AG04450 (cell line): ENCODE data around the gene SHANK1. TPM values are rescaled to one million over a fixed set of nuclear protein-coding genes. Genes with fewer than 3 reads are reported as not detected.

Experiments
- CTCF ChIA-PET: fragments of 300-600, 350-600 bp; formaldehyde crosslinking; extraction: SDS; loops from one replicate; lab custom pipeline; 2022; ENCODE audit warnings: antibody characterized with exemption, inconsistent platforms; lab: Charles Lee
- POLR2A ChIA-PET: fragments of 350-600 bp; formaldehyde crosslinking; extraction: SDS; loops from one replicate; lab custom pipeline; 2021; ENCODE audit warnings: antibody characterized with exemption, inconsistent platforms; lab: Yijun Ruan, JAX
- DNase-seq: peaks from one replicate; pipeline ENCODE4 v3.0.0-alpha.2; 2011; ENCODE audit warnings: low read depth, low spot score
- H3K27ac ChIP-seq: one replicate; pipeline ENCODE4 v1.5.1; 2012; ENCODE audit warnings: low read depth, low read length, control low read depth
- H3K27me3 ChIP-seq: one replicate; pipeline ENCODE4 v1.6.0; 2012; ENCODE audit warnings: low read length; ENCODE audit not compliant: control insufficient read depth, insufficient read depth
- H3K4me3 ChIP-seq: 2 replicates; pipeline ENCODE4 v1.5.1; 2011; ENCODE audit warnings: mild to moderate bottlenecking, low read depth, low read length, control low read depth
- H3K9me3 ChIP-seq: 2 replicates; pipeline ENCODE4 v1.5.1; 2012; ENCODE audit warnings: low read length; ENCODE audit not compliant: control insufficient read depth, insufficient read depth
- CTCF ChIP-seq: IDR thresholded peaks from 2 replicates; pipeline ENCODE4 v1.5.1; 2011; ENCODE audit warnings: low read depth, low read length, control low read depth, inconsistent platforms
- polyA plus RNA-seq: library from polyadenylated mRNA; depleted of rRNA; stranded (reverse); fragments of >200 nt; gene quantifications from 2 replicates; pipeline ENCODE4 v1.2.3, GENCODE V29; 2011

Gene SHANK1
- polyA plus RNA-seq, 1 experiment: 2.4 TPM

GRCh38 chr19:50739914-50740426 lies 20.4 kb upstream of the SHANK1 start:
- no peaks in the 10 kb centered on the region for H3K9me3 ChIP-seq
- H3K4me3 ChIP-seq: no peak overlapping the region
- CTCF ChIA-PET: no interaction called here
- no peak for TF ChIP-seq CTCF
- DNase-seq: no peak
- POLR2A ChIA-PET: no interaction called here
- H3K27ac ChIP-seq: no peak overlapping the region
- H3K27me3 ChIP-seq: peaks cover 22% of the 10 kb centered on the region

GRCh38 chr19:50739132-50739913 lies 19.7 kb upstream of the SHANK1 start:
- TF ChIP-seq CTCF: no peak
- Histone ChIP-seq H3K27ac (no peak overlapping the region), H3K27me3 (peaks cover 26% of the 10 kb centered on the region), H3K4me3 (no peak overlapping the region), H3K9me3 (no peaks in the 10 kb centered on the region)
- POLR2A ChIA-PET: no interaction called here
- CTCF ChIA-PET: no interaction called here
- DNase-seq: no peak

GRCh38 chr19:50736338-50736737 lies 16.7 kb upstream of the SHANK1 start:
- ChIA-PET CTCF (interaction anchor here (0.9 to 2.8 kb wide), 2 partner anchors 12 to 185 kb away, joined by 3 to 11 read pairs; no protein-coding TSS in a partner anchor), POLR2A (no interaction called here)
- no peak overlapping the region for H3K4me3 ChIP-seq
- no peak overlapping the region for H3K27ac ChIP-seq
- H3K9me3 ChIP-seq: no peaks in the 10 kb centered on the region
- TF ChIP-seq CTCF: no peak
- H3K27me3 ChIP-seq: peaks cover 26% of the 10 kb centered on the region
- no peak for DNase-seq

- Histone ChIP-seq H3K27me3 (peaks cover 22% of the 10 kb centered on the region), H3K4me3 (no peak overlapping the region), H3K27ac (no peak overlapping the region), H3K9me3 (no peaks in the 10 kb centered on the region)
- no peak for DNase-seq
- ChIA-PET POLR2A (no interaction called here), CTCF (interaction anchor here (0.9 to 2.8 kb wide), 2 partner anchors 11 to 186 kb away, joined by 3 to 11 read pairs; no protein-coding TSS in a partner anchor)
- TF ChIP-seq CTCF: no peak
Measured at GRCh38 chr19:50735869-50736268, 16.3 kb upstream of the SHANK1 start.

GRCh38 chr19:50729894-50730293 lies 10.3 kb upstream of the SHANK1 start:
- POLR2A ChIA-PET: interaction anchor here (0.6 kb wide), 1 partner anchor 18 kb away, joined by 4 read pairs; no protein-coding TSS in a partner anchor

More at GRCh38 chr19:50729894-50730293, 10.3 kb upstream of the SHANK1 start:
- no peak for TF ChIP-seq CTCF
- Histone ChIP-seq H3K9me3 (no peaks in the 10 kb centered on the region; the same call in 1 of the 2 replicates), H3K27ac (no peak overlapping the region), H3K4me3 (no peak overlapping the region), H3K27me3 (peaks cover 3% of the 10 kb centered on the region)
- CTCF ChIA-PET: interaction anchor here (1.9 kb wide), 1 partner anchor 24 kb away, joined by 11 read pairs; no protein-coding TSS in a partner anchor
- no peak for DNase-seq
